Measurements from ENCODE around the gene P2RX7. TPM values are rescaled to one million over a fixed set of nuclear protein-coding genes. Genes with fewer than 3 reads are reported as not detected.

The P2RX7 gene
- total RNA-seq, 1 experiment from 2014 or later = not detected

- H2AFZ ChIP-seq (ENCODE audit: low read length) = no peak overlapping the region
Observed at GRCh38 chr12:121214855-121215745, 82.4 kb downstream of the P2RX7 start.

DNA sequence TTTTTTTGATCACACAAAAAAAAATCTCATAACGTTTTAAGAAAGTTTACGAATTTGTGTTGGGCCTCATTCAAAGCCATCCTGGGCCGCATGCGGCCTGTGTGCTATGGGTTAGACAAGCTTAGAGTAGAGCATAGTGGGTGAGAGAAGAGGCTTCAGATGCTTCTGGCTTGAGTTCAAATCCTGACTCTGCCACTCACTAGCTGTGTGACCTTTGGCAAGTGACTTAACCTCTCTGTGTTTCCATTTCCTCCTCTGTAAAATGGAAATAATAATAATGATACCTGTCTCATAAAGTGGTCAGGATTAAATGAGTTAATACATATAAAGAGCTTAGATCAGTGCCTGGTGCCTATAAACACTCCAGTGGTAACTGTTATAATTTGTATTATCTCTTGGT is 83.4 kb downstream of the P2RX7 start:
- Histone ChIP-seq H4K20me1 (ENCODE audit: insufficient read depth, low read depth, low read length) (no peaks in the 10 kb centered on the region), H3K9me2 (replicated peaks; ENCODE audit: insufficient read depth, low read length) (no peaks in the 10 kb centered on the region), H3K9ac (ENCODE audit: low read length) (no peak overlapping the region), H3K79me2 (ENCODE audit: low read length) (peaks cover 8% of the 10 kb centered on the region; the same call in 1 of the 2 replicates), H3K9me3 (ENCODE audit: low read length) (no peaks in the 10 kb centered on the region), H3K4me3 (ENCODE audit: low read length) (no peak overlapping the region), H3K36me3 (ENCODE audit: insufficient read depth, low read length) (no peaks in the 10 kb centered on the region), H3K4me2 (ENCODE audit: low read depth, low read length, poor library complexity, severe bottlenecking) (no peak overlapping the region), H2AFZ (ENCODE audit: low read length) (no peak overlapping the region), H3K27me3 (ENCODE audit: low read length) (no peaks in the 10 kb centered on the region), H3K27ac (ENCODE audit: low read length) (no peak overlapping the region), H3K4me1 (ENCODE audit: low read length) (peaks cover 2% of the 10 kb centered on the region; the same call in 1 of the 2 replicates)
- no peak for DNase-seq

More at GRCh38 chr12:121214855-121215745, 82.4 kb downstream of the P2RX7 start:
- peaks cover 15% of the 10 kb centered on the region for H3K79me2 ChIP-seq (ENCODE audit: low read length)
- no peaks in the 10 kb centered on the region for H3K9me3 ChIP-seq (ENCODE audit: low read length)
- no peak for DNase-seq
- no peak overlapping the region for H3K9ac ChIP-seq (ENCODE audit: low read length)
- no peaks in the 10 kb centered on the region for H4K20me1 ChIP-seq (ENCODE audit: insufficient read depth, low read depth, low read length)
- no peak overlapping the region for H3K27ac ChIP-seq (ENCODE audit: low read length)
- H3K27me3 ChIP-seq (ENCODE audit: low read length) = no peaks in the 10 kb centered on the region
- H3K36me3 ChIP-seq (ENCODE audit: insufficient read depth, low read length) = no peaks in the 10 kb centered on the region
- H3K4me2 ChIP-seq (ENCODE audit: low read depth, low read length, poor library complexity, severe bottlenecking) = no peak overlapping the region
- H3K4me1 ChIP-seq (ENCODE audit: low read length) = peaks cover 10% of the 10 kb centered on the region
- no peaks in the 10 kb centered on the region for H3K9me2 ChIP-seq (replicated peaks; ENCODE audit: insufficient read depth, low read length)
- H3K4me3 ChIP-seq (ENCODE audit: low read length) = no peak overlapping the region

GRCh38 chr12:121217063-121217462 is 84.4 kb downstream of the P2RX7 start:
- H3K9me2 ChIP-seq (replicated peaks; ENCODE audit: insufficient read depth, low read length) = no peaks in the 10 kb centered on the region
- H3K36me3 ChIP-seq (ENCODE audit: insufficient read depth, low read length) = no peaks in the 10 kb centered on the region
- no peak for DNase-seq
- H3K9ac ChIP-seq (ENCODE audit: low read length) = no peak overlapping the region
- H3K27me3 ChIP-seq (ENCODE audit: low read length) = no peaks in the 10 kb centered on the region
- H3K4me1 ChIP-seq (ENCODE audit: low read length) = no peaks in the 10 kb centered on the region
- H3K9me3 ChIP-seq (ENCODE audit: low read length) = no peaks in the 10 kb centered on the region
- H4K20me1 ChIP-seq (ENCODE audit: insufficient read depth, low read depth, low read length) = no peaks in the 10 kb centered on the region
- H2AFZ ChIP-seq (ENCODE audit: low read length) = no peak overlapping the region
- no peak overlapping the region for H3K4me3 ChIP-seq (ENCODE audit: low read length)
- H3K4me2 ChIP-seq (ENCODE audit: low read depth, low read length, poor library complexity, severe bottlenecking) = no peak overlapping the region
- no peak overlapping the region for H3K27ac ChIP-seq (ENCODE audit: low read length)
- 0 out of 2 replicates have a peak, but pooled peaks cover 1% of the 10 kb centered on the region for H3K79me2 ChIP-seq (ENCODE audit: low read length)

DNA sequence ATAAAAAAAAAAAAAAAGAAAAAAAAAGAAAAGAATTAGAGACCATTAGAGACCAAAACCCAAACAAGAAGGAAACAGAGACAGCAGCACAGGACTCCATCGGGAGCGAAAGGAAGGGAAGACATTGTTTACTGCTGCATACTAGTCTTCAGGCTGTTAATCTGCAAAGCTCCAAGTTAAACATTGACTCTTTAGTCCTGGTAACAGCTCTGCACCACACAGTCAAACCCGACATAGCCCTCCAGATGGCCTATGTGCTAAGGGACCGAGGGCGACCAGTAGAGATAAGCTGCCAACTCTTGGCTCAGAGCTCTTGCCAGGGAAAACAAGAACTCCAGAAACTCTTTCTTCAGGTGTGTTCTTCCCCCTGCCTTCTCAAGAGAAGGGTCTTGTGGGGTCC is 85.1 kb downstream of the P2RX7 start:
- DNase-seq = no peak
- Histone ChIP-seq H3K9me2 (replicated peaks; ENCODE audit: insufficient read depth, low read length) (no peaks in the 10 kb centered on the region), H3K9ac (ENCODE audit: low read length) (no peak overlapping the region), H4K20me1 (ENCODE audit: insufficient read depth, low read depth, low read length) (no peaks in the 10 kb centered on the region), H2AFZ (ENCODE audit: low read length) (no peak overlapping the region), H3K4me1 (ENCODE audit: low read length) (no peaks in the 10 kb centered on the region; the same call in 1 of the 2 replicates), H3K36me3 (ENCODE audit: insufficient read depth, low read length) (no peaks in the 10 kb centered on the region), H3K9me3 (ENCODE audit: low read length) (no peaks in the 10 kb centered on the region), H3K4me2 (ENCODE audit: low read depth, low read length, poor library complexity, severe bottlenecking) (no peak overlapping the region), H3K27ac (ENCODE audit: low read length) (no peak overlapping the region), H3K79me2 (ENCODE audit: low read length) (no peaks in the 10 kb centered on the region), H3K27me3 (ENCODE audit: low read length) (no peaks in the 10 kb centered on the region), H3K4me3 (ENCODE audit: low read length) (no peak overlapping the region)

DNA sequence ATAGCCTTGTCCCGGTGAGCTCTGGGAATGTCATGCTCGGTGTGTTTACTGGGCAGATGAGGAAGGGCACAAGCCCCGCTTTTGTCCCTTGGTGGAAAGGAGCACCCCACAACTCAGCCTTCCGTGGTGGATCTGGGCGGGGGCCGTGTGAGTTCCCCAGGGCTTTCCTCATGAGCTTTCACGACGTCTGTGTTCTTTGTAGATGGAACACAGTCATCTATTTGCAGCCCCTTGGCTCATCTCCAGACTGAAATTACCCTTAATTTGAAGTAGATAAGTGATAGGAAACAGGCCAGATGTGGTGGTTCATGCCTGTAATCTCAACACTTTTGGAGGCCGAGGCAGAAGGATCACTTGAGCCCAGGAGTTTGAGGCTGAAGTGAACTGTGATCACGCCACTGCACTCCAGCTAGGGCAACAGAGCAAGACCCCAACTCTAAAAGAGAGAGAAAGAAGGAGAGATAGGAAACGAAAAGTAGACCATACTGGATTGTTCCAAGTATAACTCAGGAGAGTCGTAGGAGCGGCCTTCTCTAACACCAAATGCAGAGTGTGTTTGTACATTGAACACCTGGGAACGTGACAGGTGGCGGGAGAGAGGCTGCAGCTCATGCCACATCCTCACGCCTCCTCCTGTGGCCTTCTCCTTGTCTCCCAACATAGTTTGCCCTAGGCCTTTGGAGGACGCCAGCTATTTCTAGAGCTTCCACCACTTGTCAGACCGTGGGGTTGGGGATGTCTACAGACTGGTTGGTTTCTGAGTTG is 86.1 kb downstream of the P2RX7 start:
- Histone ChIP-seq H3K4me3 (ENCODE audit: low read length) (no peak overlapping the region), H2AFZ (ENCODE audit: low read length) (no peak overlapping the region), H3K4me2 (ENCODE audit: low read depth, low read length, poor library complexity, severe bottlenecking) (no peak overlapping the region), H4K20me1 (ENCODE audit: insufficient read depth, low read depth, low read length) (no peaks in the 10 kb centered on the region), H3K4me1 (ENCODE audit: low read length) (no peaks in the 10 kb centered on the region; the same call in 1 of the 2 replicates), H3K27me3 (ENCODE audit: low read length) (no peaks in the 10 kb centered on the region), H3K27ac (ENCODE audit: low read length) (no peak overlapping the region), H3K36me3 (ENCODE audit: insufficient read depth, low read length) (no peaks in the 10 kb centered on the region), H3K79me2 (ENCODE audit: low read length) (no peaks in the 10 kb centered on the region), H3K9me3 (ENCODE audit: low read length) (no peaks in the 10 kb centered on the region), H3K9me2 (replicated peaks; ENCODE audit: insufficient read depth, low read length) (no peaks in the 10 kb centered on the region), H3K9ac (ENCODE audit: low read length) (no peak overlapping the region)
- no peak for DNase-seq

GRCh38 chr12:121219353-121219986 is 86.8 kb downstream of the P2RX7 start:
- Histone ChIP-seq H3K4me1 (ENCODE audit: low read length) (no peaks in the 10 kb centered on the region; the same call in 1 of the 2 replicates), H3K79me2 (ENCODE audit: low read length) (no peaks in the 10 kb centered on the region), H3K4me3 (ENCODE audit: low read length) (no peak overlapping the region), H3K36me3 (ENCODE audit: insufficient read depth, low read length) (no peaks in the 10 kb centered on the region), H4K20me1 (ENCODE audit: insufficient read depth, low read depth, low read length) (no peaks in the 10 kb centered on the region), H3K4me2 (ENCODE audit: low read depth, low read length, poor library complexity, severe bottlenecking) (no peak overlapping the region), H3K27ac (ENCODE audit: low read length) (no peak overlapping the region), H3K9me3 (ENCODE audit: low read length) (no peaks in the 10 kb centered on the region), H2AFZ (ENCODE audit: low read length) (no peak overlapping the region), H3K9me2 (replicated peaks; ENCODE audit: insufficient read depth, low read length) (no peaks in the 10 kb centered on the region), H3K27me3 (ENCODE audit: low read length) (no peaks in the 10 kb centered on the region), H3K9ac (ENCODE audit: low read length) (no peak overlapping the region)
- no peak for DNase-seq

- Histone ChIP-seq H3K27ac (ENCODE audit: low read length) (no peak overlapping the region), H3K4me3 (ENCODE audit: low read length) (no peak overlapping the region), H2AFZ (ENCODE audit: low read length) (no peak overlapping the region), H3K79me2 (ENCODE audit: low read length) (no peaks in the 10 kb centered on the region), H3K27me3 (ENCODE audit: low read length) (no peaks in the 10 kb centered on the region), H3K9me2 (replicated peaks; ENCODE audit: insufficient read depth, low read length) (no peaks in the 10 kb centered on the region), H3K4me1 (ENCODE audit: low read length) (peaks cover 10% of the 10 kb centered on the region), H3K9me3 (ENCODE audit: low read length) (no peaks in the 10 kb centered on the region), H3K4me2 (ENCODE audit: low read depth, low read length, poor library complexity, severe bottlenecking) (no peak overlapping the region), H4K20me1 (ENCODE audit: insufficient read depth, low read depth, low read length) (no peaks in the 10 kb centered on the region), H3K9ac (ENCODE audit: low read length) (no peak overlapping the region), H3K36me3 (ENCODE audit: insufficient read depth, low read length) (no peaks in the 10 kb centered on the region)
- no peak for DNase-seq
Observed at GRCh38 chr12:121222847-121223246, 90.2 kb downstream of the P2RX7 start.

All from Karpas-422 (cell line).